Astrocyte (in vitro differentiated cells and primary cell): Measurements from ENCODE around the gene PLPP3. TPM values are rescaled to one million over a fixed set of nuclear protein-coding genes. Genes with fewer than 3 reads are reported as not detected.
A peak's percentile ranks its signal among the peaks of the same experiment; 100 is the strongest.

ENCODE experiments used
- DNase-seq: peaks from one replicate; pipeline ENCODE4 v3.0.0-alpha.2; 2010; ENCODE audit warnings: low read depth
- FAIRE-seq: peaks from 2 replicates; lab custom pipeline; 2011; peaks lifted over from hg19 to GRCh38; lab: Jason Lieb, UNC
- H2AFZ ChIP-seq: 2 replicates; pipeline ENCODE4 v1.6.0; 2012; ENCODE audit warnings: low read depth, low read length, inconsistent platforms
- H3K27ac ChIP-seq: 2 replicates; pipeline ENCODE4 v1.5.1; 2011; ENCODE audit warnings: low read depth, low read length, inconsistent platforms
- H3K27me3 ChIP-seq: 2 replicates; pipeline ENCODE4 v1.6.0; 2011; ENCODE audit warnings: low read length, inconsistent platforms; ENCODE audit not compliant: insufficient read depth
- H3K36me3 ChIP-seq: 2 replicates; pipeline ENCODE4 v1.5.1; 2011; ENCODE audit warnings: low read length, inconsistent platforms; ENCODE audit not compliant: insufficient read depth
- H3K4me1 ChIP-seq: 2 replicates; pipeline ENCODE4 v1.5.1; 2011; ENCODE audit warnings: low read length, inconsistent platforms; ENCODE audit not compliant: insufficient read depth
- H3K4me2 ChIP-seq: 2 replicates; pipeline ENCODE4 v1.6.0; 2012; ENCODE audit warnings: low read length, inconsistent platforms
- H3K4me3 ChIP-seq: 2 replicates; pipeline ENCODE4 v1.5.1; 2011; ENCODE audit warnings: low read depth, mild to moderate bottlenecking, low read length, inconsistent platforms; ENCODE audit not compliant: insufficient read depth
- H3K79me2 ChIP-seq: 2 replicates; pipeline ENCODE4 v1.6.0; 2012; ENCODE audit warnings: mild to moderate bottlenecking, low read length, inconsistent platforms; ENCODE audit not compliant: insufficient read depth
- H3K9ac ChIP-seq: 2 replicates; pipeline ENCODE4 v1.6.0; 2012; ENCODE audit warnings: mild to moderate bottlenecking, low read length, inconsistent platforms
- H3K9me3 ChIP-seq: 2 replicates; pipeline ENCODE4 v1.5.1; 2012; ENCODE audit warnings: low read depth, mild to moderate bottlenecking, low read length, inconsistent platforms; ENCODE audit not compliant: insufficient read depth
- H4K20me1 ChIP-seq: 2 replicates; pipeline ENCODE4 v1.6.0; 2012; ENCODE audit warnings: low read length, inconsistent platforms; ENCODE audit not compliant: insufficient read depth
- H3K27ac Mint-ChIP-seq: one replicate; pipeline ENCODE4 v1.8.0; 2021; ENCODE audit warnings: mild to moderate bottlenecking, mixed read lengths; ENCODE audit not compliant: unreplicated experiment
- H3K27me3 Mint-ChIP-seq: one replicate; pipeline ENCODE4 v1.8.0; 2021; ENCODE audit warnings: low read depth, mixed read lengths; ENCODE audit not compliant: unreplicated experiment
- H3K36me3 Mint-ChIP-seq: one replicate; pipeline ENCODE4 v1.8.0; 2021; ENCODE audit warnings: low read depth, mixed read lengths; ENCODE audit not compliant: unreplicated experiment
- H3K4me1 Mint-ChIP-seq: one replicate; pipeline ENCODE4 v1.8.0; 2021; ENCODE audit warnings: low read depth, mixed read lengths; ENCODE audit not compliant: unreplicated experiment
- H3K4me3 Mint-ChIP-seq: one replicate; pipeline ENCODE4 v1.8.0; 2021; ENCODE audit warnings: mild to moderate bottlenecking, moderate library complexity, mixed read lengths; ENCODE audit not compliant: unreplicated experiment
- H3K9me3 Mint-ChIP-seq: one replicate; pipeline ENCODE4 v1.8.0; 2021; ENCODE audit warnings: mild to moderate bottlenecking, mixed read lengths; ENCODE audit not compliant: unreplicated experiment
- EZH2 ChIP-seq: IDR thresholded peaks from 2 replicates; pipeline ENCODE4 v1.6.1; 2012; ENCODE audit warnings: mild to moderate bottlenecking, low read length, inconsistent platforms; ENCODE audit not compliant: insufficient read depth
- total RNA-seq: library from RNA; stranded (reverse); gene quantifications from 2 replicates; pipeline ENCODE4 v1.2.1, GENCODE V29; 2021
- TF ChIP-seq, protein P1 (sequence below): IDR thresholded peaks from 2 replicates; pipeline ENCODE4 v1.5.1; 2011; ENCODE audit warnings: low read depth, mild to moderate bottlenecking, inconsistent platforms, low read length, moderate library complexity; ENCODE audit not compliant: insufficient read depth

Gene PLPP3
- total RNA-seq, 1 donor from 2014 or later, result 2.2 TPM

DNA sequence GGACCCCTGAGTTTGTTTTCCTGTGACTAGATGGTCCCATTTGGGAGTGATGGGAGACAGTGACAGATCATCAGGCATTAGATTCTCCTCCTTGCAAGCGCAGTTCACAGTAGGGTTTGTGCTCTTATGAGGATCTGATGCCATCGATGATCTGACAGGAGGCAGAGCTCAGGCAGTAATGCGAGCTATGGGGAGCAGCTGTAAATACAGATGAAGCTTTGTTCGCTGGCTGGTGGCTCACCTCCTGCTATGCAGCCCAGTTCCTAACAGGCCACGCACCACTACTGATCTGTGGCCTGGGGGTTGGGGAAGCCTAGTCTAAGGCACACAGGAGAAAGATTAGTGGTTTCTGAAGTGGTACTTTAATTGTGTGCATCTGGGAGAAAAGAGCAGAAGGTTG is 7.1 kb upstream of the PLPP3 start:
- H3K79me2 ChIP-seq, result no peaks in the 10 kb centered on the region
- Mint-ChIP-seq H3K36me3 (no peaks in the 10 kb centered on the region), H3K27ac (no peak overlapping the region), H3K27me3 (no peaks in the 10 kb centered on the region), H3K4me1 (no peaks in the 10 kb centered on the region), H3K9me3 (no peaks in the 10 kb centered on the region), H3K4me3 (no peak overlapping the region)
- no peaks in the 10 kb centered on the region for H3K36me3 ChIP-seq
- no peak for FAIRE-seq
- no peaks in the 10 kb centered on the region for H4K20me1 ChIP-seq
- no peak overlapping the region for H2AFZ ChIP-seq
- H3K4me3 ChIP-seq, result no peak overlapping the region
- H3K4me2 ChIP-seq, result no peak overlapping the region
- no peak overlapping the region for H3K9ac ChIP-seq
- no peak overlapping the region for H3K27ac ChIP-seq
- no peaks in the 10 kb centered on the region for H3K27me3 ChIP-seq
- H3K9me3 ChIP-seq, result no peaks in the 10 kb centered on the region
- no peak for DNase-seq
- TF ChIP-seq, protein P1, sequence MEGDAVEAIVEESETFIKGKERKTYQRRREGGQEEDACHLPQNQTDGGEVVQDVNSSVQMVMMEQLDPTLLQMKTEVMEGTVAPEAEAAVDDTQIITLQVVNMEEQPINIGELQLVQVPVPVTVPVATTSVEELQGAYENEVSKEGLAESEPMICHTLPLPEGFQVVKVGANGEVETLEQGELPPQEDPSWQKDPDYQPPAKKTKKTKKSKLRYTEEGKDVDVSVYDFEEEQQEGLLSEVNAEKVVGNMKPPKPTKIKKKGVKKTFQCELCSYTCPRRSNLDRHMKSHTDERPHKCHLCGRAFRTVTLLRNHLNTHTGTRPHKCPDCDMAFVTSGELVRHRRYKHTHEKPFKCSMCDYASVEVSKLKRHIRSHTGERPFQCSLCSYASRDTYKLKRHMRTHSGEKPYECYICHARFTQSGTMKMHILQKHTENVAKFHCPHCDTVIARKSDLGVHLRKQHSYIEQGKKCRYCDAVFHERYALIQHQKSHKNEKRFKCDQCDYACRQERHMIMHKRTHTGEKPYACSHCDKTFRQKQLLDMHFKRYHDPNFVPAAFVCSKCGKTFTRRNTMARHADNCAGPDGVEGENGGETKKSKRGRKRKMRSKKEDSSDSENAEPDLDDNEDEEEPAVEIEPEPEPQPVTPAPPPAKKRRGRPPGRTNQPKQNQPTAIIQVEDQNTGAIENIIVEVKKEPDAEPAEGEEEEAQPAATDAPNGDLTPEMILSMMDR, result no peak
- no peak for TF ChIP-seq EZH2
- H3K4me1 ChIP-seq, result no peaks in the 10 kb centered on the region

DNA sequence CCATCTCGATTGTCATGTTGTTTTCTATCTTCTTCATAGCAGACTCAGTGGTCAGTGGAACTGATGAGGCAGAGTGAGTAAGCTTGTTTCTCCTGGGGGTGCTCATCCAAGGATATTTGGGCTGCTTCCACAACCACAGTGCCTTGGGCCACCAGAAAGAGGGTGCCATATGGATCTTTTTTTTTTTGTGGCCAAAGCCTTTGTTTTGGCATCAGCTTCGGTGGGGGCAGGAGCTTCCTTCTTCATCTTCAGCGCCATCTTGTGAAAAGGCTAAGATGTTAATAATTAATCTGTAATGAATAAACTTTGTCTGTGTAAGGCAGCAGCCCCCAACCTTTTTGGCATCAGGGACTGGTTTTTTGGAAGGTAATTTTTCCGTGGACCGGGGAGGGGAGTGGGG is 6.6 kb upstream of the PLPP3 start:
- no peak overlapping the region for H3K27ac ChIP-seq
- H3K9me3 ChIP-seq, result no peaks in the 10 kb centered on the region
- Mint-ChIP-seq H3K4me1 (no peaks in the 10 kb centered on the region), H3K36me3 (no peaks in the 10 kb centered on the region), H3K4me3 (no peak overlapping the region), H3K27me3 (peaks cover 3% of the 10 kb centered on the region), H3K9me3 (no peaks in the 10 kb centered on the region), H3K27ac (no peak overlapping the region)
- H3K9ac ChIP-seq, result no peak overlapping the region
- no peaks in the 10 kb centered on the region for H3K27me3 ChIP-seq
- no peaks in the 10 kb centered on the region for H3K36me3 ChIP-seq
- H2AFZ ChIP-seq, result no peak overlapping the region
- H3K4me1 ChIP-seq, result no peaks in the 10 kb centered on the region
- H3K4me2 ChIP-seq, result no peak overlapping the region
- H3K79me2 ChIP-seq, result no peaks in the 10 kb centered on the region
- H4K20me1 ChIP-seq, result no peaks in the 10 kb centered on the region
- TF ChIP-seq EZH2, result no peak
- TF ChIP-seq, protein P1, result no peak
- FAIRE-seq (no peak), DNase-seq (no peak)
- H3K4me3 ChIP-seq, result no peak overlapping the region

DNA sequence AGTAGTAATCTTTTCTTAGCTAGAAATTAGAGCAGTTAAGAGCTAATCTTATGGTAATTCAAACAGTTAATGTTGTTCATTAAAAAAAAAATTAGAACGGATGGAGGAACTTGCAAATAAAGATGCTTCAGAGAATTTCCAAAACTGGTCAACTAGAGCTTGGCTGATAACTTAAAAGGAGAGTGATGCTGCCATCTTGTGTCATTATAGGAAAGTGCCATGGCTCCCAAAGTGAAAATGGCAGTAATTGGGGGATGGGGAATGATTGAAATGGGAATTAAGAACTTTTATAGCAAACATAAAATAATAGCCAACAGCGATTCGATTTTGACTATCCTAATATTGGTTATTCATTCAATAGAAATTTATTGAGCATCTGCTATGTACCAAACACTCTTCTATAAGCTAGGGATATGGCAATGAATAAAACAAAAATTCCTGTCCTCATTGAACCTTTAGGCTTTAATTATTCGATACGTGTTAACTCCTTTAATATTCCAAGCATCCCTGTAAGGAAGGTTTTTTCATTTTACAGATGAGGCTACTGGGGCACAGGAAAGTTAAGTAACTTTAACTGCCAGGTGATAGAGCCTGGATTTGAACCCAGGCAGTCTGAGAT is 5.7 kb upstream of the PLPP3 start:
- Mint-ChIP-seq H3K27me3 (peaks cover 8% of the 10 kb centered on the region), H3K4me3 (no peak overlapping the region), H3K4me1 (no peaks in the 10 kb centered on the region), H3K27ac (no peak overlapping the region), H3K9me3 (no peaks in the 10 kb centered on the region), H3K36me3 (no peaks in the 10 kb centered on the region)
- Histone ChIP-seq H3K9ac (no peak overlapping the region), H3K9me3 (no peaks in the 10 kb centered on the region), H3K27me3 (no peaks in the 10 kb centered on the region), H3K4me1 (peaks cover 2% of the 10 kb centered on the region), H3K79me2 (no peaks in the 10 kb centered on the region), H2AFZ (no peak overlapping the region), H3K36me3 (no peaks in the 10 kb centered on the region), H4K20me1 (no peaks in the 10 kb centered on the region), H3K27ac (no peak overlapping the region), H3K4me2 (no peak overlapping the region), H3K4me3 (no peak overlapping the region)
- peak; percentile 45 for FAIRE-seq
- DNase-seq, result peak; percentile 47
- TF ChIP-seq, protein P1, result peak; percentile 91
- TF ChIP-seq EZH2, result no peak
